ENCODE measurements around the gene TMEM9.
A peak's percentile ranks its signal among the peaks of the same experiment; 100 is the strongest.
"Not testable (repeated sequence)": the region's sequence is repeated elsewhere in the genome, so short reads cannot be mapped to it uniquely, and the experiment has no call there.

Gene TMEM9

GRCh38 chr1:201173736-201174135 lies 19.5 kb upstream of the TMEM9 start:
- DNase-seq = no peak

DNA sequence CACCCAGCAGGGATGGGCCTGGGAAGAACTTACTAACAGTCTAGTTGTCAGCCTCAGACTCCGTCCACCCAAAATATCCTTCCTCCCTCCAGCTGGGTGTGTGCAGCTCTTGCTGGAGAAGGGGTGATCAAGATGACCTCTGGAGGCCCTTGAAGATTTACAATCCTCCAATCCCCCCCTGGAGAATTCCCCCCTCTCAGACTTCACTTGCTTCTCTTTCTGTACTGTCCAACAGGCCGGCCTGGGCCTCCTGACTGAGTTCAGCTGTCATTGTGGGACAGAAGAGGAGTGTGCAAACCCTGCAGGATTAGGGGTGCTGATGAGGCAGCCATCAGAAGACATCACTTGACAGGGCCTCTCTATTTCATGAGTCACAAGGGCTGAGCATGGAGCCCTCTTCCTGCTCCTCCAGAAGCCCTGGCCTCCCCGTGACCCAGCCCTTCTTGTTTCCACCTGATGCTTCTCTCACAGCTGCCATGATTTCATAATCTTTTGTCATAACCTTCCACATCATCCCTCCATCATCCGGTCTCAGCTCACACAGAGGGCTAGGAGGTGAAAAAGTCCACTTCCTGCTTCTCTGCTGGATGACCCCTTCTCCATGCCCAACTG lies 18.8 kb upstream of the TMEM9 start:
- DNase-seq = no peak

GRCh38 chr1:201172326-201172725 lies 18.1 kb upstream of the TMEM9 start:
- DNase-seq = no peak

GRCh38 chr1:201171063-201172036 lies 17.1 kb upstream of the TMEM9 start:
- DNase-seq = peak in 27 of 56 donors; percentile 14 to 82 (median 52)

- DNase-seq = peak in 55 of 56 donors; percentile 47 to 95 (median 84)
Measured at GRCh38 chr1:201170533-201171062, 16.3 kb upstream of the TMEM9 start.

- DNase-seq = peak in 1 of 56 donors; percentile 10
Measured at GRCh38 chr1:201169971-201170532, 15.8 kb upstream of the TMEM9 start.

- DNase-seq = no peak
Measured at GRCh38 chr1:201169203-201169602, 14.9 kb upstream of the TMEM9 start.

- no peak for DNase-seq
Measured at GRCh38 chr1:201167041-201167991, 13.0 kb upstream of the TMEM9 start.

DNA sequence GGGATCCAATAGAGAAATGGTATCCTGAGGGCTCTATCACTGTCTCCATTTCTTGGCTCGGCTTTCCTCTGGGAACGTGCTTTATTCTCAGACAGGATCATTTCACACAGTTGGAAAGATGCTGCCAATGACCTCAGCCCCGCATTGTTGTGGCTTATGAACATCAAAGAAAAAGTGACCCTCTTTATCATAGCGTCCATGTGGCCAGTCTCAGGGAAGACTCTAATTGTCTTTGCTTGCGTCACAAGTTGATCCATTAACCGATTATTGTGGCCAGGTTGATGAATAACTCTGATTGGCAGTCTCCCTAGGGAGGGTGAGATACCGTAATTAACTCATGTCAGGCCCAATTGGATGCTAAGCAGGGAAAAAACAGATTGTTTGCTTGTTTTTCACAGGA lies 10.4 kb upstream of the TMEM9 start:
- no peak for DNase-seq

- DNase-seq = no peak
Measured at GRCh38 chr1:201163707-201164106, 9.4 kb upstream of the TMEM9 start.

- DNase-seq = not testable (repeated sequence)
Measured at GRCh38 chr1:201163036-201163435, 8.8 kb upstream of the TMEM9 start.

DNA sequence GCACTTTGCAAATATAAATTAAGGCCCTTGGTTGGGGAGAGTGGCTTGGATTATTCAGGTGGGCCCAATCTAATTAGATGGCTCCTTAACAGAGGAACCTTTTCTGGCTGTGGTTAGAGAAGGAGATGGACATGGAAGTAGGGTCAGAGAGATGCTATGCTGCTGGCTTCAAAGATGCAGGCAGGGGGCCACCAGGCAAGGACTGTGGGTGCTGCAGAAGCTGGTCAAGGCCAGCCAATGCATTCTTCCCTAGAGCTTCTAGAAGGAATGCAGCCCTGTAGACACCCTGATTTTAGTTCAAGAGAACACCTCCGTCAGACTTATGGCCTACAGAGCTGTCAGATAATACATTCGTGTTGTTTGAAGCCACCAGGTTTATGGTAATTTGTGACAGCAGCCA lies 3.7 kb upstream of the TMEM9 start:
- no peak for DNase-seq

GRCh38 chr1:201156819-201157218 lies 2.5 kb upstream of the TMEM9 start:
- DNase-seq = no peak

DNA sequence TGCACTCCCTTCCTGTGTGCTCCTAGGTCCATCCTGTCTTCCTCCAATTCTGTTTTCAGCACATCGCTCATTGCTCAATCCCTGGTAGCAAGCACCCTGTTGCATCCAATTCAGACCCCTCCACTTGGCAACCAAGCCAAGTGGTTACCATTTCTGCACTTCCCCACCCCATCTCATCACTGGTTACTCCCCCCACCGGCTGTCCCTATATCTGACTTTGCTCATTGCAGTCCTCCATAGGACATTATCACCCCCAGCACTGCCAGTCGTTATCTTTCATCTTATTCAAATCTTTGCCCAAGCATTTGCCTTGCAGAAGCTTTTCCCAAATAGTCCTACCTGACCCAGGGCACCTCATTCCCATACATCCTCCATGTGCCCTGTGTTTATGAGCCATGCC lies 2.1 kb upstream of the TMEM9 start:
- no peak for DNase-seq

DNA sequence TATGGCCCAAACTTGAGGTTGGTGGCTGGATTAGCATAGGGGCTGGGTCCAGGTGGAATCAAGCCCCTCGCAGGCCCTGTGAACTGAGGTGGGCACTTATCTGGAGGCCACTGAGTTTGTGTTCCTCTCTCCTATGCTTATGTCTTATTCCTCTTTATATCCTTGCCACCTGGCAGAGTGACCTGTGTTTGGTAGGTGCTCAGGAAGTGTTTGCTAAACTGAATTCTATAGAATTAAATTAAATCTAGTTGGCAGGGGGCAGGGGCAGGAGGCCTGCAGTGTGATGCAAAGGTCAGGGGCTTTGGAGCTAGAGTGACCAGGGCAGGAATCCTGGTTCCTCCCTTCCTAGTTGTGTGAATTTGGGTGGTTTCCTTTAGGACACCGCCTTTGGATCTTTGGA lies 1.1 kb upstream of the TMEM9 start:
- no peak for DNase-seq

GRCh38 chr1:201153474-201154388 lies 543 bp downstream of the TMEM9 start:
- peak in 4 of 56 donors; percentile 61 to 70 (median 62) for DNase-seq

DNA sequence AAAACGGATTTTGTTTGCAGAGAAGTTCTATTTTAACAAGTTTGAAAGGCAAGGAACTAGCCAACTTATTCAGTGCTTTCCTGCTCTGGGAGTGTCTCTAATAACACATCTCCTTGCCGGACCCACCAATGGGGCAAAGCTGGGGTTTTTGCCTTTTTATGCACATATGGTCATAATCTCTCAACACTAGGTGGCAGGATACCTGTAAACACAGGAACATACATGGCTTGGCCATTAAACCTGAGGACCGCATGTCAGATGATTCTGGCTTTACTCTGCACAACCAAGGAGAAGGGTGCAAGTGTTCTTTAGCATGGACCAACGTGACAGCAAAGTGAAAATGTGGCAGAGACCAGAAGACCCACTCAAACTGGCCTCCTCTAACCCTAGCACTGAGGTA lies 4.9 kb downstream of the TMEM9 start:
- no peak for DNase-seq

GRCh38 chr1:201147396-201148015 lies 6.8 kb downstream of the TMEM9 start:
- no peak for DNase-seq
